Measurements from ENCODE around the gene ASPA.

ASPA gene

DNA sequence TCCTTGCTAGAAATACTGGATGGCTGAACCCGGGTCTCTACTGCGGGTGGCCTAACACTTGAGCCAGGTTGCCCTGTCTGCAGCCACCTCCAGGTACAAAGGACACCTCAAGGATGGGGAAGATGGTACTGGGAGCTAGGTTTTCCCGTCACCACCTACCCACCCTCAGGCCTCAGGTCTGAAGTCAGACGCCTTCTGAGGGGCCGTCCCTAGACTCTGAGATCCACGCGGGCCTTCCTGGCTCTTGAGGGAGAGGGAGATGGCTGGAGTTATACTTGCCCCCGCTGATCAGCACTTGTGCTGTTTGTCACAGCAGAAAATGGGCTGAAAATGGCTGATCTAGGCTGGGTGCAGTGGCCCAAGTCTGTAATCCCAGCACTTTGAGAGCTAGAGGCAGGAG lies 71.2 kb downstream of the ASPA start:
- TF ChIP-seq, protein P1, sequence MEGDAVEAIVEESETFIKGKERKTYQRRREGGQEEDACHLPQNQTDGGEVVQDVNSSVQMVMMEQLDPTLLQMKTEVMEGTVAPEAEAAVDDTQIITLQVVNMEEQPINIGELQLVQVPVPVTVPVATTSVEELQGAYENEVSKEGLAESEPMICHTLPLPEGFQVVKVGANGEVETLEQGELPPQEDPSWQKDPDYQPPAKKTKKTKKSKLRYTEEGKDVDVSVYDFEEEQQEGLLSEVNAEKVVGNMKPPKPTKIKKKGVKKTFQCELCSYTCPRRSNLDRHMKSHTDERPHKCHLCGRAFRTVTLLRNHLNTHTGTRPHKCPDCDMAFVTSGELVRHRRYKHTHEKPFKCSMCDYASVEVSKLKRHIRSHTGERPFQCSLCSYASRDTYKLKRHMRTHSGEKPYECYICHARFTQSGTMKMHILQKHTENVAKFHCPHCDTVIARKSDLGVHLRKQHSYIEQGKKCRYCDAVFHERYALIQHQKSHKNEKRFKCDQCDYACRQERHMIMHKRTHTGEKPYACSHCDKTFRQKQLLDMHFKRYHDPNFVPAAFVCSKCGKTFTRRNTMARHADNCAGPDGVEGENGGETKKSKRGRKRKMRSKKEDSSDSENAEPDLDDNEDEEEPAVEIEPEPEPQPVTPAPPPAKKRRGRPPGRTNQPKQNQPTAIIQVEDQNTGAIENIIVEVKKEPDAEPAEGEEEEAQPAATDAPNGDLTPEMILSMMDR (IDR thresholded peaks at IDR 0.05; ENCODE audit: low read depth, low read length, missing control alignments): no peak
- no peak for DNase-seq (ENCODE audit: low read depth)
- in situ Hi-C loops (cut with HindIII; ENCODE audit: low sequenced_read_pairs): no loop called here

DNA sequence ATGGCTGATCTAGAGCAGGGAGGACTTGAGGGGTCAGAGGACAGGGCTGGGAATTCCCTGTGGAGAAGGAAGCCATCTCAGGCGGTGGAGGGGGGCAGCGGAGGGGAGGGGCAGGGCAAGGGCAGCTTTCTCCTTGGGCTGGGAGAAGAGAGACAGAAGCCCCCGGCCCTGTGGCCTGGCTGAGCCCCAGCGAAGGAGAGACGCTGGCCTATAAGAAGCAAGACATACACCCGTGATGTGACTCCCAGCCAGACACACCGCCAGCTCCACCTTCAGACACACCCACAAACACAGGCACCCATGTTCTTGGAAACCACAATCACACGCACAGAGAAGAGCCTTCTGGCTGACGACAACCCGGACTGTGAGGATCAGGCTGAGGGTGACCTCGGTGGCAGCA lies 71.8 kb downstream of the ASPA start:
- in situ Hi-C loops (cut with HindIII; ENCODE audit: low sequenced_read_pairs): no loop called here
- H3K4me3 ChIP-seq (ENCODE audit: low read depth, low read length): no peak overlapping the region
- TF ChIP-seq, protein P1 (IDR thresholded peaks at IDR 0.05; ENCODE audit: low read depth, low read length, missing control alignments): no peak
- DNase-seq (ENCODE audit: low read depth): no peak

More for the DNA sequence above, 71.2 kb downstream of the ASPA start:
- H3K4me3 ChIP-seq (ENCODE audit: low read depth, low read length): no peak overlapping the region

DNA sequence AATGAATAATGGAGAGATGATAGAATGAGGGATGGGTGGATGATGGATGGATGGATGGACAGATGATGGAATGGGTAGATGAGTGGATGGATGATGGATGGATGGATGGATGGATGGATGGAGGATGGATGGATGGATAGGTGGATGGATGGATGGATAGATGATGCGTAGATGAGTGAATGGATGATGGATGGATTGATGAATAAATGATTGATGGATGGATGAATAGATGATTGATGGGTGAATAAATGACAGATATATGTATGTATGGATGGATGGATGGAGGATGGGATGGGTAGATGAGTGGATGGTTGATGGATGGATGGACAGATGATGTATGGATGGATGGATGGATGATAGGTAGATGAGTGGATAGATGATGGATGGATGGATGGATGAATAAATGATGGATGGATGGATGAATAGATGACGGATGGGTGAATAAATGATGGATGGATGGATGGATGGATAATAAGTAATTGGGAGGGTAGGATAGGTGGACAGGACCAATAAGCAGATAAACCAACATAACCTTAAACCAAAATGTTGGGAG lies 73.9 kb downstream of the ASPA start:
- no peak for DNase-seq (ENCODE audit: low read depth)
- TF ChIP-seq, protein P1 (IDR thresholded peaks at IDR 0.05; ENCODE audit: low read depth, low read length, missing control alignments): no peak
- no peak overlapping the region for H3K4me3 ChIP-seq (ENCODE audit: low read depth, low read length)
- in situ Hi-C loops (cut with HindIII; ENCODE audit: low sequenced_read_pairs): no loop called here

DNA sequence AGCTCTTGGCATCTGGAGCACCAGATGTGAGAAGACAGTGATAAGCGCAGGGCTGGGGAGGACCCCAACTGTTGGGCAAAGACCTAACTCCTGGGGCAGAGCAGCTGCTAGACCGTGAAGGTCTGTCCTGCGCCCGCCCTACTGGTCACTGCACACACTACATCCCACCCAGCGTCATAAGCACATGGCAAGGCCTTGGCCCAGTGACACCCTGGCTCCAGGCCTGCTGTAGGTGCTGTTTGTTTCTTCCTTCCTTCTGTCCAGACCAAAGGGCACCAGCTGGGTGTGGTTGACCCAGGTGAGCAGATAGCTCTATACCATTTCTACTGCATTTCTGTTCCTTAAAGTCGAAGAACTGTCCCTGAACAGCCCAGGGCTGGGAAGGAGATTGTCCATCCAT lies 75.4 kb downstream of the ASPA start:
- TF ChIP-seq, protein P1 (IDR thresholded peaks at IDR 0.05; ENCODE audit: low read depth, low read length, missing control alignments): no peak
- in situ Hi-C loops (cut with HindIII; ENCODE audit: low sequenced_read_pairs): no loop called here
- no peak overlapping the region for H3K4me3 ChIP-seq (ENCODE audit: low read depth, low read length)
- no peak for DNase-seq (ENCODE audit: low read depth)

DNA sequence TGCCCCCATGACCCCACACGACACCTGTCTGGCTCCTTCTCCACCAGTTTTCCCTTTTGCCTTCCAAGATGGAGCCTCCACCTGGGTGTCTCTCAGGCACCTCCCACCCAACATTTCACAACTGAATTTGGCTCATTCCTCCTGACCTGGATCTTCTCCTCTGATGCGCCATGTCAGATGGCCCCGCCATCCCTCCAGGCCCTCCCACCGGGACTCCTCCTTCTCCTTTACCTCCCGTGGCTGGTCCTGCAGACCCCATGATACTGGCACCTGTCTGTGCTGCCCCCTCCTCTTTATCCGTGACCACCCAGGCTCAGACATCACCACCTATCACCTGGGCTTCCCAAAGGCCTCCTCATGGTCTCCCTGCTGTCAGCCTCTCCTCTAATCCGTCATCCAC lies 77.1 kb downstream of the ASPA start:
- in situ Hi-C loops (cut with HindIII; ENCODE audit: low sequenced_read_pairs): no loop called here
- DNase-seq (ENCODE audit: low read depth): no peak
- H3K4me3 ChIP-seq (ENCODE audit: low read depth, low read length): no peak overlapping the region
- TF ChIP-seq, protein P1 (IDR thresholded peaks at IDR 0.05; ENCODE audit: low read depth, low read length, missing control alignments): no peak
